Measurements from ENCODE around the gene TIA1. TPM values are rescaled to one million over a fixed set of nuclear protein-coding genes. Genes with fewer than 3 reads are reported as not detected.
"Not testable (repeated sequence)": the region's sequence is repeated elsewhere in the genome, so short reads cannot be mapped to it uniquely, and the experiment has no call there.

TIA1 gene
- total and polyA plus RNA-seq, 4 donors = 231 to 249 (median 240) TPM

DNA sequence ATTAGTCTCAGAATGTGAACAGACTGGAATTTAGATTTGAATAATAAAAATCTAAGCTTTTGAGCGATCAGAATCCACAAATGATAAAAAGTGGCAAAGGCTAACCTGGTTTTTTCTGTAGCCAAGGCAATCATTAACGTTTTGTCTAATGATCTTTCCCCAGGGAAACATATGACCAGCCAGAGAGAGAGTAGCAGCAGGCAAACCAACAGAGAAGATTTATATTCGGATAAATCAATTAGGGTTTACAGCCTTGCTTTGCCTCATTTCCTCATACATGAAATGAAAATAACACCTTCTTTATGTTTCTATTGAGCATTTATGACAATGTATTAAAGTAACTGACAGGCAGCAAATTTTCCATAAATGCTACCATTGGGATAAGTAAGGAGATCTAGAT, 14.5 kb downstream of the TIA1 start:
- no peaks in the 10 kb centered on the region for H3K9me3 ChIP-seq (ENCODE audit: control insufficient read depth, insufficient read depth, low read length)

DNA sequence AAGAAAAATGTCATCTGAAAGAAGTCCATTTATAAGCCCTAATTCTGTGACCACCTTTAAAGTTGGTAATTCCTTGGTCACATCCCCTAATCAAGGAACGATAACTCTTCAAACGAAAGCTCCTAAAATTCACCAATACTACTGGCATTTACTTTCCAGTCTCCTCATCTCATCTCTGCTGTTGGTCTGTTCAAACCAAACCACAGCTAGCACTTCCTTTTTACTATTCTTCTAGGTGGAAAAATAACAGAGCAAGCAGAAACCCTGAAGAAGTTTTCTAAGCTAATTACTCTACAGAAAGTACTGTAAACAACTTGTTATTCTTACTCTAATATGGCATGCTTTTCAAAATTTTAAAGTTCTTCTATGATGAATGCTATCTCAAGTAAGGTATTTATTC, 21.6 kb downstream of the TIA1 start:
- no peaks in the 10 kb centered on the region for H3K27me3 ChIP-seq (ENCODE audit: control insufficient read depth, insufficient read depth, low read length)
- no peaks in the 10 kb centered on the region for H3K4me1 ChIP-seq (ENCODE audit: control insufficient read depth, insufficient read depth, low read length)
- H3K9me3 ChIP-seq (ENCODE audit: control insufficient read depth, insufficient read depth, low read length) = no peaks in the 10 kb centered on the region
- 89% methylated on average over 2 of the region's 2 CpGs for WGBS (ENCODE audit: insufficient coverage)
- no peak overlapping the region for H3K4me3 ChIP-seq (ENCODE audit: low read depth, low read length)
- DNase-seq (ENCODE audit: low read depth in 4 of 6, low spot score in 6 of 6) = no peak
- peaks cover 42% of the 10 kb centered on the region for H3K36me3 ChIP-seq (ENCODE audit: control insufficient read depth, insufficient read depth, low read length)
- no peak overlapping the region for H3K27ac ChIP-seq (ENCODE audit: low read depth, low read length)

More for the DNA sequence above, 14.5 kb downstream of the TIA1 start:
- no peaks in the 10 kb centered on the region for H3K4me1 ChIP-seq (ENCODE audit: control insufficient read depth, insufficient read depth, low read length)
- peaks cover 49% of the 10 kb centered on the region for H3K36me3 ChIP-seq (ENCODE audit: control insufficient read depth, insufficient read depth, low read length)
- 100% methylated on average over 1 of the region's 3 CpGs for WGBS (ENCODE audit: insufficient coverage)
- H3K4me3 ChIP-seq (ENCODE audit: low read depth, low read length) = no peak overlapping the region
- no peak overlapping the region for H3K27ac ChIP-seq (ENCODE audit: low read depth, low read length)
- no peaks in the 10 kb centered on the region for H3K27me3 ChIP-seq (ENCODE audit: control insufficient read depth, insufficient read depth, low read length)
- peak in 1 of 6 donors; percentile 63 for DNase-seq (ENCODE audit: low read depth in 4 of 6, low spot score in 6 of 6)

DNA sequence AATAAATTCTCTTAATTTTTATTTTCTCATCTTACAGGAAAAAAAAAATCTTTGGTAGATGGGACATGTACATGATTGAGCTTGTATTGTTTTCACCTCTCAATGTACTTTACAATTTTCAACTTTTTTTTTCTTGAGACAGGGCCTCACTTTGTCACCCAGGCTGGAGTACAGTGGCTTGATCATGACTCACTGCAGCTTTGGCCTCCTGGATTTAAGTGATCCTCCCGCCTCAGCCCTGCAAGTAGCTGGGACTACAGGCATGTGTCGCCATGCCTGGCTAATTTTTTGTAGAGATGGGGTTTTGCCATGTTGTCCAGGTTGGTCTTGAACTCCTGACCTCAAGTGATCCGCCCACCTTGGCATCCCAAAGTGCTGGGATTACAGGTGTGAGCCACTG, 25.1 kb downstream of the TIA1 start:
- H3K36me3 ChIP-seq (ENCODE audit: control insufficient read depth, insufficient read depth, low read length) = peaks cover 50% of the 10 kb centered on the region
- H3K27me3 ChIP-seq (ENCODE audit: control insufficient read depth, insufficient read depth, low read length); H3K4me1 ChIP-seq (ENCODE audit: control insufficient read depth, insufficient read depth, low read length); DNase-seq (ENCODE audit: low read depth in 4 of 6, low spot score in 6 of 6); H3K4me3 ChIP-seq (ENCODE audit: low read depth, low read length); H3K9me3 ChIP-seq (ENCODE audit: control insufficient read depth, insufficient read depth, low read length); H3K27ac ChIP-seq (ENCODE audit: low read depth, low read length): not testable (repeated sequence)
- WGBS (ENCODE audit: insufficient coverage) = 94% methylated on average over 3 of the region's 3 CpGs

DNA sequence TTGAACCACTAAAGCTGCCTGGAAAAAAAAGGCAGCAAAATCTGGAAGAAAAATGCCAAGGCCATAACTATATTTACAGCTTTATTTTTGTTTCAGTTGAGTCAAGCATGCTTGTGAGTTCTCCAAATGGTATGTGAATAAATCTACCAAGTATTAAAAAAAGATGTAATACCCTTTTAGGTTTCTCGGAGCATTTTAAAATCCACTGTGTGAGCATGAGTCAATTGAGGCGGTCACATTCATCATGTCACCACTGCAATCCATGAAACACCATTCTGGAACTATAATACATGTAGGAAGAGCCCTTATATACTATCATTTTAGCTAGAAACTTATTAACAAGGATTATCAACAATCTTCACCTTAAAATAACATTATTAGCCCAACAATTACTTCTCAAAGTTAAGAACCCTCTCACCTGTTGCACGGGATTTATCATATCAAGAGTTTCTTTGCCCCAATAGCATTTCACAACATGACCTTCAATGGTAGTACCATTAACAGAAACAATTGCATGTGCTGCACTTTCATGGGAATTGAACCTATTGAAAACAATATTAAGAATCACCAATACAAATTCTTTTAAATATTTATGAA, 33.4 kb downstream of the TIA1 start:
- Histone ChIP-seq H3K27ac (ENCODE audit: low read depth, low read length) (no peak overlapping the region), H3K36me3 (ENCODE audit: control insufficient read depth, insufficient read depth, low read length) (peaks cover 37% of the 10 kb centered on the region), H3K4me1 (ENCODE audit: control insufficient read depth, insufficient read depth, low read length) (no peaks in the 10 kb centered on the region), H3K27me3 (ENCODE audit: control insufficient read depth, insufficient read depth, low read length) (no peaks in the 10 kb centered on the region), H3K9me3 (ENCODE audit: control insufficient read depth, insufficient read depth, low read length) (no peaks in the 10 kb centered on the region), H3K4me3 (ENCODE audit: low read depth, low read length) (no peak overlapping the region)
- 100% methylated on average over 1 of the region's 3 CpGs for WGBS (ENCODE audit: insufficient coverage)
- DNase-seq (ENCODE audit: low read depth in 4 of 6, low spot score in 6 of 6) = no peak

DNA sequence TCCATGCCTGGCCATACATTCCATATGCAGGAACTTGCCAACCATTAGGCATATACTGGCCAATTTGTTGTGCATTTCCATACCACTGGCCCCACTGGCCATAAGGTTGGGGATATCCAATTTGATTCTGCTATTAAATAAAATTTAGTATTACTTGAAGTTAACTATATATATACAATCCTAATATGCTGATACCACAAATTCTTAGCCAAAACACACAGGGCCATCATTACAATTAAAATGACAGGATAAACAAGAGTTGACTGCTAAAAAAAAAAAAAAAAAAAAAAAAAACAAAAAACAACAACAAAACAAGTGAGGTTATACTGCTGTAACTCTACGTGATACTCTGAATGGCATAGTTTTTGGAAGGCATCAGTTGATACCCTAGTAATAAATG, 34.1 kb downstream of the TIA1 start:
- no CpG with 5 or more reads among the region's 1 CpG for WGBS (ENCODE audit: insufficient coverage)

DNA sequence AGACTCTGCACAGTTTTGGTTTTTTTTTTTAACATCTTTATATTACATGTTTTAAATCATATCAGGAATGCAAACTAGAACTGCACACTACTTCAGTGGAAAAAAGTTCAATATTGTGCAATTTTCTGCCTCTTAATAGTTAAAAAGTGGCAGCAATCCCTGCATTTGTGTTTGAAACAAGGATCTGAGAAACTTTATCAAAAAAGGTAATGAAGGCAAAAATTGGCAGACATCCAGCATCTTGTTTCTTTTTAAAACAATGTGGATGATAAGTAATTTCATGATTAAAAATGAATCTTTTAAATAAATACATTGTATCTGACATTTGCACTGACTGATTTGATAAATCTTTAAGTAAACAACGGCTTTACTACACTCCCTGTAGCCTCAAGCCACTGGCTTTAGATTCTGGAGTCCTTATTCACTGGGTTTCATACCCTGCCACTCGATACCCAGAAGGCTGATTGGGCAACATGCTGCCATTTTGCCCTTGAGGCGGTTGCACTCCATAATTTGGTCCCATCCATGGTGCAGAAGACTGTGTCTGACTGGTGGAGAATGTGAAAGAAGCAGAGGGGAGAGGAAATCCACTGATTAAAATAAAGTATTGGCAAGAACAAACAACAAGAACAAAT, 36.0 kb downstream of the TIA1 start:
- H3K9me3 ChIP-seq (ENCODE audit: control insufficient read depth, insufficient read depth, low read length) = no peaks in the 10 kb centered on the region
- no peak for DNase-seq (ENCODE audit: low read depth in 4 of 6, low spot score in 6 of 6)
- no peaks in the 10 kb centered on the region for H3K4me1 ChIP-seq (ENCODE audit: control insufficient read depth, insufficient read depth, low read length)
- no peak overlapping the region for H3K4me3 ChIP-seq (ENCODE audit: low read depth, low read length)
- H3K27ac ChIP-seq (ENCODE audit: low read depth, low read length) = no peak overlapping the region
- H3K36me3 ChIP-seq (ENCODE audit: control insufficient read depth, insufficient read depth, low read length) = peaks cover 25% of the 10 kb centered on the region
- no CpG with 5 or more reads among the region's 3 CpGs for WGBS (ENCODE audit: insufficient coverage)
- no peaks in the 10 kb centered on the region for H3K27me3 ChIP-seq (ENCODE audit: control insufficient read depth, insufficient read depth, low read length)

More for the DNA sequence above, 34.1 kb downstream of the TIA1 start:
- Histone ChIP-seq H3K4me3 (ENCODE audit: low read depth, low read length) (no peak overlapping the region), H3K9me3 (ENCODE audit: control insufficient read depth, insufficient read depth, low read length) (no peaks in the 10 kb centered on the region), H3K27me3 (ENCODE audit: control insufficient read depth, insufficient read depth, low read length) (no peaks in the 10 kb centered on the region), H3K4me1 (ENCODE audit: control insufficient read depth, insufficient read depth, low read length) (no peaks in the 10 kb centered on the region), H3K27ac (ENCODE audit: low read depth, low read length) (no peak overlapping the region), H3K36me3 (ENCODE audit: control insufficient read depth, insufficient read depth, low read length) (peaks cover 31% of the 10 kb centered on the region)
- DNase-seq (ENCODE audit: low read depth in 4 of 6, low spot score in 6 of 6) = no peak

DNA sequence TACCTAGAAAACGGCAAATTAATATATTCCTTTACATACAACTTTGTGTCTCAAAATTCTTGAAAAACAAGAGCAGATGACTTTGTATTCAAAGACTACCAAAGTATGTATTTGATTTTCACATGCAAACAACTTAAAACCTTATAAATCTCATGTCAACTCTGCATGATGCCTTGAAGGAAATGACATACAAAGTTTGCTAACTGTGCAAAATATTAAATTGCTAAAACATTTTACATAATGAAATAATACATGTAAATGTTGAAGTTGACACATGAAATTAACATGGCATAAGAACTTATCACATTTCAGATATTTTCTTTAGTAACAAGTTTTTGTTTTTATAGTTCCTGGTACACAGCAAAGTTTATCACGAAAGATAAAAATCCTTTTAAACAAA, 36.8 kb downstream of the TIA1 start:
- Histone ChIP-seq H3K4me3 (ENCODE audit: low read depth, low read length) (no peak overlapping the region), H3K27me3 (ENCODE audit: control insufficient read depth, insufficient read depth, low read length) (no peaks in the 10 kb centered on the region), H3K36me3 (ENCODE audit: control insufficient read depth, insufficient read depth, low read length) (peaks cover 21% of the 10 kb centered on the region), H3K4me1 (ENCODE audit: control insufficient read depth, insufficient read depth, low read length) (no peaks in the 10 kb centered on the region), H3K27ac (ENCODE audit: low read depth, low read length) (no peak overlapping the region), H3K9me3 (ENCODE audit: control insufficient read depth, insufficient read depth, low read length) (no peaks in the 10 kb centered on the region)
- WGBS (ENCODE audit: insufficient coverage) = no CpG with 5 or more reads among the region's 2 CpGs
- no peak for DNase-seq (ENCODE audit: low read depth in 4 of 6, low spot score in 6 of 6)

DNA sequence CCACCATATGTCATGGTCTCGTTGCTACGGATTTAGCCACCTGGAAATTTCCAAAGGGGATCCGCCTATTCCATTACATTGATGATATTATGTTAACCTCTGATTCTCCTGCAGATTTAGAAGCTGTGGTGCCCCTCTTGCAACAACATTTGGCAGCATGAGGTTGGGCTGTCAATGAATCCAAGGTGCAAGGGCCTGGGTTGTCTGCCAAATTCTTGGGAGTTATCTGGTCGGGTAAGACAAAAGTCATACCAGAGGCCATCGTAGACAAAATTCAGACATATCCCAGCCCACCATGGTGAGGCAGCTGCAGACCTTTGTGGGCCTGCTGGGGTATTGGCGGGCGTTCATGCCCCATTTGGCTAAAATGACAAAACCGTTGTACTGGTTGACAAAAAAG, 44.0 kb downstream of the TIA1 start:
- Histone ChIP-seq H3K27me3 (ENCODE audit: control insufficient read depth, insufficient read depth, low read length) (no peaks in the 10 kb centered on the region), H3K4me3 (ENCODE audit: low read depth, low read length) (no peak overlapping the region), H3K36me3 (ENCODE audit: control insufficient read depth, insufficient read depth, low read length) (peaks cover 8% of the 10 kb centered on the region), H3K27ac (ENCODE audit: low read depth, low read length) (no peak overlapping the region), H3K9me3 (ENCODE audit: control insufficient read depth, insufficient read depth, low read length) (no peaks in the 10 kb centered on the region), H3K4me1 (ENCODE audit: control insufficient read depth, insufficient read depth, low read length) (no peaks in the 10 kb centered on the region)
- 78% methylated on average over 4 of the region's 8 CpGs for WGBS (ENCODE audit: insufficient coverage)
- DNase-seq (ENCODE audit: low read depth in 4 of 6, low spot score in 6 of 6) = no peak

DNA sequence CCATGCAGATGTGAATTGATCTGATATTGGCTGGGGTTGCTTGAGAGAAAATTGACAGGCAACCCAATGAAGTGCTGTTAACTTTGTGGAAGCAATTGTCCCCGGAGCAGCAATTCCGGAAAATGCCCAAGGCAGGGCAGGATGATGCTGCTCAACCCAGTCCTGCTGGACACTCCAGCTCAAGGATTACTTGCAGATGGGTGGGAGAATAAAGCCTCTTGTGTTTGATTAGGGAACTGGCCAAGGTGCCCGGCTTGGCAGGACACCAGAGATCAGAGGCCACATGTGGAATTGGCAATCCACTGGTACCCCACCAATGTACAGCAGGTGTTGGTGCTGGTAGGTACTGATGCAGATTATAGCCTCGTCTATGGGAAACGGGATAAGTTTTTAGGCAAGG, 45.3 kb downstream of the TIA1 start:
- WGBS (ENCODE audit: insufficient coverage) = 91% methylated on average over 4 of the region's 5 CpGs
- H3K36me3 ChIP-seq (ENCODE audit: control insufficient read depth, insufficient read depth, low read length) = peaks cover 3% of the 10 kb centered on the region

DNA sequence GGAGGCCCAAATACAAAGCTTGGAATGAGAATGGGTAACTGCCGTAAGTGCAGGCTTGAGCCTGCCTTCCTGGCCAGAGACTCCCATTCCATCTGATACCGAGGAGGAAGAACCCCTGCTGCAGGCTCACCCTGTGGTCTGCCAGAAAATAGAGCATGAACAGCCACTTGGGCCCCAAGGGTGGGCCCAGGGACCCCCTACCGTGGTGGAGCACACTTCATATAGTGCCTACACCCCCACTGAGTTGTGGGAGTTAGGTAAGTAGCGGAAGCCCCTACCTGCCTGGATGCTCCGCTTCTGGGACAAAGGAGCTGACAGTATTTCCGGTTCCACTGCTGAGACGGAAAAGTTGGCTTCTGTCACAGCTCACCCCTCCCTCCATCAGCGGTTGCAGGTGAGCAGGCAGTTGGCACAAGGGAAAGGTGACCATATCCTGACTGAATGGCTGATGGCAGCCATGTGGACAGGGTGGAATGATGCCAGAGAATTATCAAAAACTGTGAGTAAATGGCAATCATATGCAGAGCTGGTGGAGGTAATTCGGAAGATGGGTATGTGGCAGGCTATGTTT, 46.1 kb downstream of the TIA1 start:
- no peaks in the 10 kb centered on the region for H3K9me3 ChIP-seq (ENCODE audit: control insufficient read depth, insufficient read depth, low read length)
- H3K4me1 ChIP-seq (ENCODE audit: control insufficient read depth, insufficient read depth, low read length) = no peaks in the 10 kb centered on the region
- H3K4me3 ChIP-seq (ENCODE audit: low read depth, low read length) = no peak overlapping the region
- no peak for DNase-seq (ENCODE audit: low read depth in 4 of 6, low spot score in 6 of 6)
- no peak overlapping the region for H3K27ac ChIP-seq (ENCODE audit: low read depth, low read length)
- H3K36me3 ChIP-seq (ENCODE audit: control insufficient read depth, insufficient read depth, low read length) = no peaks in the 10 kb centered on the region
- 70% methylated on average over 2 of the region's 9 CpGs for WGBS (ENCODE audit: insufficient coverage)
- no peaks in the 10 kb centered on the region for H3K27me3 ChIP-seq (ENCODE audit: control insufficient read depth, insufficient read depth, low read length)

More for the DNA sequence above, 45.3 kb downstream of the TIA1 start:
- Histone ChIP-seq H3K4me3 (ENCODE audit: low read depth, low read length) (no peak overlapping the region), H3K27ac (ENCODE audit: low read depth, low read length) (no peak overlapping the region), H3K4me1 (ENCODE audit: control insufficient read depth, insufficient read depth, low read length) (no peaks in the 10 kb centered on the region), H3K9me3 (ENCODE audit: control insufficient read depth, insufficient read depth, low read length) (no peaks in the 10 kb centered on the region), H3K27me3 (ENCODE audit: control insufficient read depth, insufficient read depth, low read length) (no peaks in the 10 kb centered on the region)
- DNase-seq (ENCODE audit: low read depth in 4 of 6, low spot score in 6 of 6) = no peak

All from spinal cord (tissue), 10 donors.